H1 (cell line): ENCODE data around the gene GALR1. TPM values are rescaled to one million over a fixed set of nuclear protein-coding genes. Genes with fewer than 3 reads are reported as not detected.

Experiments used
- CTCF ChIA-PET: fragments of 300-600 bp; sonication (Branson Sonifier 250); formaldehyde crosslinking; loops from one replicate; lab custom pipeline; 2021; ENCODE audit not compliant: partially characterized antibody; lab: Charles Lee
- POLR2A ChIA-PET: fragments of 300-600 bp; sonication (Branson Sonifier 250); formaldehyde crosslinking; loops from one replicate; lab custom pipeline; 2021; ENCODE audit warnings: inconsistent platforms; ENCODE audit not compliant: partially characterized antibody; lab: Charles Lee
- DNase-seq, 2 experiments: peaks; one replicate each; pipeline versions ENCODE4 v3.0.0 to v3.0.0-alpha.2; 2010 to 2022; ENCODE audit warnings: low spot score in 2 of 2, low read depth in 1 of 2, mixed read lengths in 1 of 2
- FAIRE-seq: peaks from 2 replicates; lab custom pipeline; 2011; peaks lifted over from hg19 to GRCh38; lab: Jason Lieb, UNC
- H2AFZ ChIP-seq: 2 replicates; pipeline ENCODE4 v1.8.1; 2012; ENCODE audit warnings: low read length, inconsistent platforms
- H2AK5ac ChIP-seq: 2 replicates; pipeline ENCODE4 v1.6.1; 2013; ENCODE audit warnings: low read depth, low read length
- H2BK120ac ChIP-seq: replicated peaks from 2 replicates; pipeline ENCODE3; 2013; ENCODE audit warnings: low read depth, low read length, inconsistent platforms
- H2BK12ac ChIP-seq: 2 replicates; pipeline ENCODE4 v1.6.1; 2013; ENCODE audit warnings: low read depth, low read length
- H2BK15ac ChIP-seq: 2 replicates; pipeline ENCODE4 v1.6.1; 2013; ENCODE audit warnings: low read length
- H2BK20ac ChIP-seq: 2 replicates; pipeline ENCODE4 v1.6.1; 2013; ENCODE audit warnings: low read length
- H2BK5ac ChIP-seq: 2 replicates; pipeline ENCODE4 v1.6.1; 2013; ENCODE audit warnings: low read depth, low read length
- H3K14ac ChIP-seq: 2 replicates; pipeline ENCODE4 v1.6.1; 2013; ENCODE audit warnings: inconsistent platforms; ENCODE audit not compliant: insufficient read length
- H3K18ac ChIP-seq: 2 replicates; pipeline ENCODE4 v1.6.1; 2013; ENCODE audit warnings: low read length; ENCODE audit errors: extremely low read depth
- H3K23ac ChIP-seq: 2 replicates; pipeline ENCODE4 v1.6.1; 2013; ENCODE audit warnings: inconsistent platforms; ENCODE audit not compliant: insufficient read length
- H3K23me2 ChIP-seq: 2 replicates; pipeline ENCODE4 v1.6.1; 2013; ENCODE audit warnings: low read depth, low read length
- H3K27ac ChIP-seq: 2 replicates; pipeline ENCODE4 v1.6.1; 2011; ENCODE audit warnings: low read depth, low read length, inconsistent platforms
- H3K27me3 ChIP-seq, 4 experiments: replicated peaks in 1 of 4; 1 replicate in 1 of 4; 2 replicates in 3 of 4; pipeline versions ENCODE4 v1.6.1 to v1.8.1; 2011 to 2013; ENCODE audit warnings: low read length in 3 of 4, mild to moderate bottlenecking in 3 of 4, inconsistent platforms in 2 of 4, mixed read lengths in 2 of 4, moderate library complexity in 1 of 4; ENCODE audit not compliant: control insufficient read depth in 3 of 4, insufficient read depth in 3 of 4; ENCODE audit errors: extremely low read depth in 1 of 4
- H3K36me3 ChIP-seq, 4 experiments: 2 replicates each; pipeline versions ENCODE4 v1.6.1 to v1.8.1; 2011 to 2013; ENCODE audit warnings: mild to moderate bottlenecking in 4 of 4, low read length in 3 of 4, moderate library complexity in 2 of 4, control low read depth in 1 of 4, inconsistent platforms in 1 of 4; ENCODE audit not compliant: insufficient read depth in 4 of 4, control insufficient read depth in 2 of 4
- H3K4ac ChIP-seq: replicated peaks from 2 replicates; pipeline ENCODE3; 2013; ENCODE audit warnings: low read length, low read depth, mixed read lengths, inconsistent platforms; ENCODE audit not compliant: insufficient read length
- H3K4me1 ChIP-seq, 4 experiments: replicated peaks in 1 of 4; 1 replicate in 1 of 4; 2 replicates in 3 of 4; pipeline versions ENCODE4 v1.6.1 to v1.8.1; 2011 to 2013; ENCODE audit warnings: low read length in 3 of 4, inconsistent platforms in 2 of 4, mixed read lengths in 1 of 4; ENCODE audit not compliant: insufficient read depth in 4 of 4, control insufficient read depth in 3 of 4
- H3K4me2 ChIP-seq, 2 experiments: 2 replicates each; pipeline versions ENCODE4 v1.6.1 to v1.8.1; 2011 to 2013; ENCODE audit warnings: low read depth in 2 of 2, low read length in 2 of 2, control low read depth in 1 of 2, inconsistent platforms in 1 of 2, mild to moderate bottlenecking in 1 of 2; ENCODE audit not compliant: insufficient read depth in 1 of 2
- H3K4me3 ChIP-seq, 4 experiments: fragments of 200-600, 300-600 bp in 1 of 4; sonication (generic), shearing (Covaris generic), sonication (Bioruptor Twin) in 1 of 4; 2 replicates each; pipeline versions ENCODE4 v1.5.1 to v1.8.1; 2011 to 2016; ENCODE audit warnings: low read length in 4 of 4, low read depth in 3 of 4, control low read depth in 2 of 4, inconsistent platforms in 2 of 4, mild to moderate bottlenecking in 2 of 4, mixed read lengths in 1 of 4, moderate library complexity in 1 of 4; ENCODE audit not compliant: insufficient read depth in 2 of 4; ENCODE audit errors: extremely low read depth in 1 of 4
- H3K56ac ChIP-seq: replicated peaks from 2 replicates; pipeline ENCODE3; 2013; ENCODE audit warnings: low read depth, mild to moderate bottlenecking, mixed read lengths, low read length, inconsistent platforms; ENCODE audit not compliant: insufficient read length
- H3K79me1 ChIP-seq: 2 replicates; pipeline ENCODE4 v1.6.1; 2013; ENCODE audit warnings: low read depth, low read length, control low read depth
- H3K79me2 ChIP-seq, 2 experiments: 2 replicates each; pipeline versions ENCODE4 v1.6.1 to v1.8.1; 2012 to 2013; ENCODE audit warnings: low read length in 2 of 2, mild to moderate bottlenecking in 2 of 2, inconsistent platforms in 1 of 2; ENCODE audit not compliant: insufficient read depth in 2 of 2, control insufficient read depth in 1 of 2
- H3K9ac ChIP-seq, 4 experiments: replicated peaks in 1 of 4; 1 replicate in 1 of 4; 2 replicates in 3 of 4; pipeline versions ENCODE4 v1.6.1 to v1.8.1; 2011 to 2013; ENCODE audit warnings: low read depth in 3 of 4, low read length in 3 of 4, control low read depth in 2 of 4, mild to moderate bottlenecking in 2 of 4, moderate library complexity in 2 of 4, inconsistent platforms in 1 of 4; ENCODE audit errors: extremely low read depth in 1 of 4
- H3K9me3 ChIP-seq, 2 experiments: 2 replicates each; pipeline versions ENCODE4 v1.6.1 to v1.8.1; 2012 to 2013; ENCODE audit warnings: mild to moderate bottlenecking in 2 of 2, moderate library complexity in 2 of 2, control low read depth in 1 of 2, inconsistent platforms in 1 of 2, low read depth in 1 of 2, low read length in 1 of 2, mixed read lengths in 1 of 2; ENCODE audit not compliant: insufficient read depth in 2 of 2
- H4K20me1 ChIP-seq, 2 experiments: replicated peaks in 1 of 2; 2 replicates each; pipeline versions ENCODE3 to v1.8.1; 2011 to 2013; ENCODE audit warnings: inconsistent platforms in 2 of 2, low read length in 2 of 2, mild to moderate bottlenecking in 1 of 2; ENCODE audit not compliant: insufficient read depth in 2 of 2, control insufficient read depth in 1 of 2
- H4K5ac ChIP-seq: 2 replicates; pipeline ENCODE4 v1.6.1; 2013; ENCODE audit warnings: low read length, low read depth, mixed read lengths, inconsistent platforms; ENCODE audit not compliant: insufficient read length
- H4K8ac ChIP-seq: 2 replicates; pipeline ENCODE4 v1.8.0; 2013; ENCODE audit warnings: mild to moderate bottlenecking, moderate library complexity, low read length, inconsistent platforms; ENCODE audit not compliant: insufficient read depth; ENCODE audit errors: extremely low read depth
- H4K91ac ChIP-seq: replicated peaks from 2 replicates; pipeline ENCODE3; 2013; ENCODE audit warnings: low read length, mixed read lengths, inconsistent platforms; ENCODE audit not compliant: insufficient read length
- SIRT6 ChIP-seq: IDR thresholded peaks from one replicate; pipeline ENCODE4 v1.7.1; 2012; ENCODE audit warnings: low read length, inconsistent platforms
- WGBS, 2 experiments: shearing (Covaris generic) in 1 of 2; methylation state at CpG; one replicate each; pipeline versions ENCODE4 v1.1.6 to v1.1.7; 2013 to 2015; ENCODE audit warnings: low lambda C conversion rate in 2 of 2, mixed read lengths in 2 of 2, inconsistent platforms in 1 of 2, low coverage in 1 of 2, missing lambda C conversion rate in 1 of 2; ENCODE audit not compliant: insufficient replicate concordance in 2 of 2, insufficient coverage in 1 of 2, insufficient read length in 1 of 2; ENCODE audit errors: extremely low coverage in 1 of 2, missing lambda C conversion rate in 1 of 2; 5-methylcytosine and 5-hydroxymethylcytosine counted together
- polyA plus RNA-seq, 7 experiments: library from polyadenylated mRNA; depleted of rRNA in 3 of 7; stranded (reverse) in 5 of 7; unstranded in 2 of 7; fragments of >200 nt in 5 of 7; fragments of 200-250 nt in 2 of 7; gene quantifications; 1 replicate in 5 of 7; 2 replicates in 1 of 7; 4 replicates in 1 of 7; pipeline versions ENCODE4 v1.2.1 to v1.2.3, GENCODE V29; 2011 to 2013; ENCODE audit warnings: missing spikeins in 2 of 7, mixed read lengths in 2 of 7
- total RNA-seq: library from RNA; stranded (reverse); fragmentation: NEBNext Ultra II Directional; extraction: Animal tissue kit (Norgen Biotek cat#: 25700); gene quantifications from 2 replicates; pipeline ENCODE4 v1.2.1, GENCODE V29; 2021

The GALR1 gene
- total and polyA plus RNA-seq, 2 of the 8 experiments (the other 6 are each of a cell fraction or from before 2014, with no cell fraction given) = 0.09 to 1.6 TPM

- Histone ChIP-seq H3K4me2 (no peak overlapping the region), H3K9me3 (no peaks in the 10 kb centered on the region), H4K91ac (no peak overlapping the region), H4K5ac (no peak overlapping the region), H2AK5ac (no peak overlapping the region), H3K36me3 (no peaks in the 10 kb centered on the region), H3K79me1 (no peaks in the 10 kb centered on the region), H2BK12ac (no peak overlapping the region), H3K23me2 (no peaks in the 10 kb centered on the region), H3K14ac (no peak overlapping the region), H4K8ac (no peak overlapping the region), H3K4me1 (no peaks in the 10 kb centered on the region; a peak in 1 of 7 replicates), H2AFZ (no peak overlapping the region), H2BK20ac (peak overlapping the region; percentile 10; the same call in 1 of the 2 replicates), H3K23ac (no peak overlapping the region), H3K79me2 (no peaks in the 10 kb centered on the region), H3K4me3 (no peak overlapping the region), H3K4ac (no peak overlapping the region), H3K56ac (no peak overlapping the region), H3K18ac (no peak overlapping the region), H3K27ac (no peak overlapping the region), H2BK15ac (no peak overlapping the region), H2BK120ac (no peak overlapping the region), H3K27me3 (no peaks in the 10 kb centered on the region; a peak in 1 of 7 replicates), H3K9ac (no peak overlapping the region), H2BK5ac (no peak overlapping the region), H4K20me1 (no peaks in the 10 kb centered on the region)
- CTCF ChIA-PET = interaction anchor here (0.7 to 4.1 kb wide), 7 partner anchors 10 to 226 kb away, joined by 3 to 45 read pairs (median 4); no protein-coding TSS in a partner anchor
- 92% methylated on average over 12 of the region's 12 CpGs; no CpG with 5 or more reads in 1 of the 2 experiments for WGBS, 2 experiments
- FAIRE-seq (no peak), DNase-seq (no peak)
- POLR2A ChIA-PET = interaction anchor here (1.2 kb wide), 1 partner anchor 95 kb away, joined by 3 read pairs; no protein-coding TSS in a partner anchor
- no peak for TF ChIP-seq SIRT6
Measured at GRCh38 chr18:77209587-77209986, 40.1 kb upstream of the GALR1 start.
